ENCODE results near the gene SBNO2. TPM values are rescaled to one million over a fixed set of nuclear protein-coding genes. Genes with fewer than 3 reads are reported as not detected.
"Not testable (repeated sequence)": the region's sequence is repeated elsewhere in the genome, so short reads cannot be mapped to it uniquely, and the experiment has no call there.

SBNO2 gene
- polyA plus RNA-seq, 1 of the 3 experiments (the other 2 are of a cell fraction) = 18.3 TPM

GRCh38 chr19:1115646-1116420 is 58.2 kb downstream of the SBNO2 start:
- 93% methylated on average over 23 of the region's 35 CpGs for WGBS (ENCODE audit: low lambda C conversion rate)

GRCh38 chr19:1114728-1115127 is 59.3 kb downstream of the SBNO2 start:
- H3K4me2 ChIP-seq; DNase-seq; POLR2A ChIA-PET; H3K9ac ChIP-seq; H3K79me2 ChIP-seq (ENCODE audit: insufficient read depth); H3K27ac ChIP-seq (ENCODE audit: low read depth in 2 of 2, low read length in 1 of 2); H3K27me3 ChIP-seq (ENCODE audit: insufficient read depth); H2AFZ ChIP-seq (ENCODE audit: low read depth); H4K20me1 ChIP-seq (ENCODE audit: insufficient read depth); H3F3A ChIP-seq (replicated peaks; ENCODE audit: insufficient read depth); H3K9me3 ChIP-seq; H3K9me2 ChIP-seq; H3K4me3 ChIP-seq (ENCODE audit: low read depth in 2 of 2, low read length in 1 of 2); H3K4me1 ChIP-seq (ENCODE audit: control insufficient read depth in 1 of 2, insufficient read depth in 2 of 2, low read depth in 1 of 2, low read length in 1 of 2): not testable (repeated sequence)
- CTCF ChIA-PET = interaction anchor here (2.2 to 3.8 kb wide), 5 partner anchors 8 to 126 kb away, joined by 12 to 44 read pairs (median 32); partner anchors contain the start of genes ATP5F1D and GPX4
- 97% methylated on average over 9 of the region's 9 CpGs for WGBS (ENCODE audit: low lambda C conversion rate)
- peaks cover 0 to 29% of the 10 kb centered on the region in 2 experiments for H3K36me3 ChIP-seq (replicated peaks in 1 of 2; ENCODE audit: control insufficient read depth in 1 of 2, insufficient read depth in 2 of 2, low read length in 1 of 2)

More at GRCh38 chr19:1115646-1116420, 58.2 kb downstream of the SBNO2 start:
- H2AFZ ChIP-seq (ENCODE audit: low read depth) = no peak overlapping the region
- no peaks in the 10 kb centered on the region for H4K20me1 ChIP-seq (ENCODE audit: insufficient read depth)
- no peaks in the 10 kb centered on the region for H3K9me3 ChIP-seq
- H3K4me3 ChIP-seq (ENCODE audit: low read depth in 2 of 2, low read length in 1 of 2) = no peak overlapping the region
- no peaks in the 10 kb centered on the region for H3K79me2 ChIP-seq (ENCODE audit: insufficient read depth)
- ChIA-PET CTCF (interaction anchor here (3.6 kb wide), 1 partner anchor 13 kb away, joined by 44 read pairs; the partner anchor contains the start of gene GPX4), POLR2A (no interaction called here)
- TF ChIP-seq USF1 (IDR thresholded peaks at IDR 0.05; ENCODE audit: borderline replicate concordance, low read depth) (no peak), EP300 (IDR thresholded peaks at IDR 0.05; ENCODE audit: borderline replicate concordance in 1 of 2, low read depth in 1 of 2, low read length in 1 of 2) (no peak), FOXJ3 (CRISPR knock-in tag; IDR thresholded peaks at IDR 0.05) (no peak), GATA2 (CRISPR knock-in tag; IDR thresholded peaks at IDR 0.05) (no peak), CTCF (IDR thresholded peaks at IDR 0.05) (no peak), JUND (IDR thresholded peaks at IDR 0.05) (no peak), GABPA (IDR thresholded peaks at IDR 0.05; ENCODE audit: low read depth) (no peak), FOSL2 (IDR thresholded peaks at IDR 0.05; ENCODE audit: borderline replicate concordance, low read depth) (no peak), REST (IDR thresholded peaks at IDR 0.05; ENCODE audit: low read depth, low read length) (no peak)
- TF ChIP-seq, protein P1, sequence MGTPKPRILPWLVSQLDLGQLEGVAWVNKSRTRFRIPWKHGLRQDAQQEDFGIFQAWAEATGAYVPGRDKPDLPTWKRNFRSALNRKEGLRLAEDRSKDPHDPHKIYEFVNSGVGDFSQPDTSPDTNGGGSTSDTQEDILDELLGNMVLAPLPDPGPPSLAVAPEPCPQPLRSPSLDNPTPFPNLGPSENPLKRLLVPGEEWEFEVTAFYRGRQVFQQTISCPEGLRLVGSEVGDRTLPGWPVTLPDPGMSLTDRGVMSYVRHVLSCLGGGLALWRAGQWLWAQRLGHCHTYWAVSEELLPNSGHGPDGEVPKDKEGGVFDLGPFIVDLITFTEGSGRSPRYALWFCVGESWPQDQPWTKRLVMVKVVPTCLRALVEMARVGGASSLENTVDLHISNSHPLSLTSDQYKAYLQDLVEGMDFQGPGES (IDR thresholded peaks at IDR 0.05; ENCODE audit: low read depth, low read length) = no peak
- peaks cover 5 to 7% of the 10 kb centered on the region in 2 experiments; a peak in 2 of 4 replicates for H3K4me1 ChIP-seq (ENCODE audit: control insufficient read depth in 1 of 2, insufficient read depth in 2 of 2, low read depth in 1 of 2, low read length in 1 of 2)
- no peaks in the 10 kb centered on the region for H3K27me3 ChIP-seq (ENCODE audit: insufficient read depth)
- no peaks in the 10 kb centered on the region for H3K9me2 ChIP-seq
- DNase-seq = no peak
- no peak overlapping the region for H3K27ac ChIP-seq (ENCODE audit: low read depth in 2 of 2, low read length in 1 of 2)
- H3K4me2 ChIP-seq = no peak overlapping the region
- H3K36me3 ChIP-seq (replicated peaks in 1 of 2; ENCODE audit: control insufficient read depth in 1 of 2, insufficient read depth in 2 of 2, low read length in 1 of 2) = peaks cover 0 to 30% of the 10 kb centered on the region in 2 experiments
- H3F3A ChIP-seq (replicated peaks; ENCODE audit: insufficient read depth) = peaks cover 9% of the 10 kb centered on the region
- H3K9ac ChIP-seq = no peak overlapping the region

Measured in SK-N-SH (cell line).